ENCODE data around the gene TDRD7. TPM values are rescaled to one million over a fixed set of nuclear protein-coding genes. Genes with fewer than 3 reads are reported as not detected.

Gene TDRD7
- total and polyA plus RNA-seq, 2 of the 8 experiments (the other 6 are each of a cell fraction or from before 2014, with no cell fraction given), result 1.2 to 2.3 TPM

GRCh38 chr9:97406620-97407177, 5.2 kb upstream of the TDRD7 start:
- DNase-seq (ENCODE audit: low read depth in 1 of 2, low spot score in 2 of 2) (no peak), FAIRE-seq (no peak)
- Histone ChIP-seq H3K18ac (ENCODE audit: extremely low read depth, low read length) (no peak overlapping the region), H3K23me2 (ENCODE audit: low read depth, low read length) (peaks cover 2% of the 10 kb centered on the region; the same call in 1 of the 2 replicates), H3K79me2 (ENCODE audit: control insufficient read depth in 1 of 2, insufficient read depth in 2 of 2, low read length in 2 of 2) (no peaks in the 10 kb centered on the region), H4K20me1 (replicated peaks in 1 of 2; ENCODE audit: control insufficient read depth in 1 of 2, insufficient read depth in 2 of 2, low read length in 2 of 2) (no peaks in the 10 kb centered on the region), H2AK5ac (ENCODE audit: low read depth, low read length) (no peak overlapping the region), H2BK20ac (ENCODE audit: low read length) (no peak overlapping the region), H3K4ac (replicated peaks; ENCODE audit: insufficient read length, low read depth, low read length) (no peak overlapping the region), H3K4me3 (ENCODE audit: extremely low read depth in 1 of 4, insufficient read depth in 2 of 4, low read depth in 3 of 4, low read length in 4 of 4) (no peak overlapping the region), H4K91ac (replicated peaks; ENCODE audit: insufficient read length, low read length) (no peak overlapping the region), H3K4me1 (replicated peaks in 1 of 4; ENCODE audit: control insufficient read depth in 3 of 4, insufficient read depth in 4 of 4, low read length in 3 of 4) (no peaks in the 10 kb centered on the region), H3K9ac (replicated peaks in 1 of 4; ENCODE audit: extremely low read depth in 1 of 4, low read depth in 3 of 4, low read length in 3 of 4) (no peak overlapping the region), H3K23ac (ENCODE audit: insufficient read length) (no peak overlapping the region), H3K27me3 (replicated peaks in 1 of 4; ENCODE audit: control insufficient read depth in 3 of 4, extremely low read depth in 1 of 4, insufficient read depth in 3 of 4, low read length in 3 of 4) (peaks cover 0 to 3% (median 2%) of the 10 kb centered on the region in 4 experiments; a peak in 3 of 7 replicates), H3K56ac (replicated peaks; ENCODE audit: insufficient read length, low read depth, low read length) (no peak overlapping the region), H4K8ac (ENCODE audit: extremely low read depth, insufficient read depth, low read length) (no peak overlapping the region), H2BK120ac (replicated peaks; ENCODE audit: low read depth, low read length) (no peak overlapping the region), H3K4me2 (ENCODE audit: insufficient read depth in 1 of 2, low read depth in 2 of 2, low read length in 2 of 2) (no peak overlapping the region), H2BK12ac (ENCODE audit: low read depth, low read length) (no peak overlapping the region), H3K27ac (ENCODE audit: low read depth, low read length) (no peak overlapping the region), H3K79me1 (ENCODE audit: low read depth, low read length) (no peaks in the 10 kb centered on the region), H3K36me3 (ENCODE audit: control insufficient read depth in 2 of 4, insufficient read depth in 4 of 4, low read length in 3 of 4) (no peaks in the 10 kb centered on the region), H2AFZ (ENCODE audit: low read length) (no peak overlapping the region), H4K5ac (ENCODE audit: insufficient read length, low read depth, low read length) (no peak overlapping the region), H3K14ac (ENCODE audit: insufficient read length) (no peak overlapping the region), H3K9me3 (ENCODE audit: insufficient read depth in 2 of 2, low read depth in 1 of 2, low read length in 1 of 2) (0 out of 4 replicates have a peak, but pooled peaks cover 0 to 5% of the 10 kb centered on the region in 2 experiments), H2BK15ac (ENCODE audit: low read length) (no peak overlapping the region), H2BK5ac (ENCODE audit: low read depth, low read length) (no peak overlapping the region)
- 85% methylated on average over 3 of the region's 3 CpGs; no CpG with 5 or more reads in 1 of the 2 experiments for WGBS, 2 experiments (ENCODE audit: extremely low coverage in 1 of 2, insufficient coverage in 1 of 2, insufficient read length in 1 of 2, insufficient replicate concordance in 2 of 2, low coverage in 1 of 2, low lambda C conversion rate in 2 of 2, missing lambda C conversion rate in 1 of 2)
- CTCF ChIA-PET (ENCODE audit: partially characterized antibody), result interaction anchor here (0.5 to 2.2 kb wide), 5 partner anchors 10 to 146 kb away, joined by 3 to 13 read pairs (median 3); no protein-coding TSS in a partner anchor
- peak; percentile 78 for TF ChIP-seq MAFK (IDR thresholded peaks at IDR 0.05; ENCODE audit: low read depth, low read length)
- peak; percentile 89 for TF ChIP-seq BACH1 (IDR thresholded peaks at IDR 0.05; ENCODE audit: low read length)
- no peak for TF ChIP-seq SRF (IDR thresholded peaks at IDR 0.05; ENCODE audit: low read depth, low read length)
- TF ChIP-seq SUZ12 (IDR thresholded peaks at IDR 0.05; ENCODE audit: low read length), result no peak
- POLR2A ChIA-PET (ENCODE audit: partially characterized antibody), result interaction anchor here (0.8 kb wide), 1 partner anchor 13 kb away, joined by 3 read pairs; no protein-coding TSS in a partner anchor

Measured in H1 (cell line).